CD4-positive, alpha-beta T cell (primary cell): ENCODE measurements around the gene GRIK1. TPM values are rescaled to one million over a fixed set of nuclear protein-coding genes. Genes with fewer than 3 reads are reported as not detected.

Experiments
- ATAC-seq: fragments of 200-7000 bp; cut with Tn5 transposase; one replicate; pipeline ENCODE4 v1.10.0; 2022; ENCODE audit warnings: mild to moderate bottlenecking; ENCODE audit not compliant: poor library complexity
- CTCF ChIA-PET: fragments of 350-600 bp; sonication (Branson Sonifier 250); formaldehyde crosslinking; loops from one replicate; lab custom pipeline; 2021; ENCODE audit warnings: antibody characterized with exemption, inconsistent platforms; lab: Charles Lee
- POLR2A ChIA-PET: fragments of 350-600 bp; sonication (Branson Sonifier 250); formaldehyde crosslinking; loops from one replicate; lab custom pipeline; 2021; ENCODE audit warnings: antibody characterized with exemption, inconsistent platforms; lab: Charles Lee
- DNase-seq, 14 experiments: peaks; one replicate each; pipeline ENCODE4 v3.0.0-alpha.2; 2013 to 2020; ENCODE audit warnings: mixed read lengths in 2 of 14
- H3K27ac ChIP-seq, 2 donors: one replicate each; pipeline versions ENCODE4 v1.5.1 to v1.7.0; 2013; ENCODE audit warnings: low read length in 2 of 2, low read depth in 1 of 2, mild to moderate bottlenecking in 1 of 2
- H3K27me3 ChIP-seq, 2 experiments: 1 replicate in 1 of 2; 2 replicates in 1 of 2; pipeline versions ENCODE4 v1.6.1 to v1.7.0; 2013; ENCODE audit warnings: low read length in 2 of 2, control low read depth in 1 of 2, mild to moderate bottlenecking in 1 of 2, moderate library complexity in 1 of 2; ENCODE audit not compliant: insufficient read depth in 2 of 2, control insufficient read depth in 1 of 2
- H3K36me3 ChIP-seq: one replicate; pipeline ENCODE4 v1.6.1; 2013; ENCODE audit warnings: low read length, control low read depth; ENCODE audit not compliant: insufficient read depth
- H3K4me1 ChIP-seq: one replicate; pipeline ENCODE4 v1.6.1; 2013; ENCODE audit warnings: low read length, control low read depth; ENCODE audit not compliant: insufficient read depth
- H3K4me3 ChIP-seq: one replicate; pipeline ENCODE4 v1.5.1; 2013; ENCODE audit warnings: mild to moderate bottlenecking, low read length, moderate library complexity
- H3K9me3 ChIP-seq, 2 experiments: 1 replicate in 1 of 2; 2 replicates in 1 of 2; pipeline versions ENCODE4 v1.6.1 to v1.7.0; 2013; ENCODE audit warnings: low read length in 2 of 2, mild to moderate bottlenecking in 2 of 2, control low read depth in 1 of 2, moderate library complexity in 1 of 2; ENCODE audit not compliant: control insufficient read depth in 1 of 2, insufficient read depth in 1 of 2
- H3K27ac Mint-ChIP-seq: one replicate; pipeline ENCODE4 v1.8.0; 2020; ENCODE audit warnings: mixed read lengths
- H3K27me3 Mint-ChIP-seq: one replicate; pipeline ENCODE4 v1.8.0; 2021; ENCODE audit warnings: mixed read lengths
- H3K36me3 Mint-ChIP-seq: one replicate; pipeline ENCODE4 v1.8.0; 2021; ENCODE audit warnings: low read depth, mixed read lengths
- H3K4me1 Mint-ChIP-seq: one replicate; pipeline ENCODE4 v1.8.0; 2021; ENCODE audit warnings: low read depth, mixed read lengths
- H3K4me3 Mint-ChIP-seq: one replicate; pipeline ENCODE4 v1.8.0; 2020; ENCODE audit warnings: mild to moderate bottlenecking, mixed read lengths
- H3K9me3 Mint-ChIP-seq: one replicate; pipeline ENCODE4 v1.8.0; 2020; ENCODE audit warnings: mixed read lengths
- intact Hi-C, 2 experiments: fragments of 100-400 bp; cut with DNase I in 1 of 2; cut with micrococcal nuclease in 1 of 2; formaldehyde crosslinking; loops; one replicate each; pipeline versions ENCODE4 v1.15.1 to v1.9.0; 2023 to 2025; cut with DNase I, micrococcal nuclease
- total RNA-seq, 174 experiments: library from RNA in 2 of 174; stranded (reverse) in 2 of 174; gene quantifications; one replicate each; pipeline ENCODE4 v1.2.3 and lab custom pipeline; 2021 to 2026
- TF ChIP-seq, protein P1 (sequence below): fragments of 200-600 bp; IDR thresholded peaks from one replicate; pipeline ENCODE4 v1.8.0; 2022; ENCODE audit warnings: antibody characterized with exemption, mild to moderate bottlenecking

GRIK1 gene
- total RNA-seq, 2 experiments from 2014 or later: not detected

DNA sequence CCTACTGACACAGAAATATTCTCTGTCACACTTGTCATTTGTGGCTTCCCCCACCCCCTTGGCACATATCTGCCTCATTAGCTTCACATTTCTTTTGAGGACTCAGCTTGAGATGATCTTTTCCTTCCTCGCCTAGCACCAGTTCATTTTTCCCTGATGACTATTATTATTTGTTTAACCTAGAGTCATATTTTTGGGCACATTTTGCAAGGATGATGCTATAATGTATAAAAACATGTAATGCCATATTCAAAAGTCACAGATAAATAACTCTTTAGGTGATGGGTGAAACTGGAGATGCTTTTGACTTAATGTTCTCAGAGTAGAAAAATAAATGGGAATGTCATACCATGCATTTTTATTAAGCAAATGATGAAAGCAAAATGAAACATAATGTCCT is 438.3 kb downstream of the GRIK1 start:
- Histone ChIP-seq H3K36me3 (no peaks in the 10 kb centered on the region), H3K4me1 (no peaks in the 10 kb centered on the region), H3K4me3 (no peak overlapping the region), H3K27me3 (no peaks in the 10 kb centered on the region), H3K9me3 (no peaks in the 10 kb centered on the region), H3K27ac (no peak overlapping the region)
- Mint-ChIP-seq H3K27me3 (no peaks in the 10 kb centered on the region), H3K9me3 (peaks cover 6% of the 10 kb centered on the region), H3K4me1 (no peaks in the 10 kb centered on the region), H3K4me3 (no peak overlapping the region), H3K27ac (no peak overlapping the region), H3K36me3 (peaks cover 52% of the 10 kb centered on the region)
- POLR2A ChIA-PET: no interaction called here
- TF ChIP-seq, protein P1, sequence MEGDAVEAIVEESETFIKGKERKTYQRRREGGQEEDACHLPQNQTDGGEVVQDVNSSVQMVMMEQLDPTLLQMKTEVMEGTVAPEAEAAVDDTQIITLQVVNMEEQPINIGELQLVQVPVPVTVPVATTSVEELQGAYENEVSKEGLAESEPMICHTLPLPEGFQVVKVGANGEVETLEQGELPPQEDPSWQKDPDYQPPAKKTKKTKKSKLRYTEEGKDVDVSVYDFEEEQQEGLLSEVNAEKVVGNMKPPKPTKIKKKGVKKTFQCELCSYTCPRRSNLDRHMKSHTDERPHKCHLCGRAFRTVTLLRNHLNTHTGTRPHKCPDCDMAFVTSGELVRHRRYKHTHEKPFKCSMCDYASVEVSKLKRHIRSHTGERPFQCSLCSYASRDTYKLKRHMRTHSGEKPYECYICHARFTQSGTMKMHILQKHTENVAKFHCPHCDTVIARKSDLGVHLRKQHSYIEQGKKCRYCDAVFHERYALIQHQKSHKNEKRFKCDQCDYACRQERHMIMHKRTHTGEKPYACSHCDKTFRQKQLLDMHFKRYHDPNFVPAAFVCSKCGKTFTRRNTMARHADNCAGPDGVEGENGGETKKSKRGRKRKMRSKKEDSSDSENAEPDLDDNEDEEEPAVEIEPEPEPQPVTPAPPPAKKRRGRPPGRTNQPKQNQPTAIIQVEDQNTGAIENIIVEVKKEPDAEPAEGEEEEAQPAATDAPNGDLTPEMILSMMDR: no peak
- no peak for ATAC-seq
- DNase-seq: no peak
- CTCF ChIA-PET: no interaction called here
- intact Hi-C loops: no loop called here

DNA sequence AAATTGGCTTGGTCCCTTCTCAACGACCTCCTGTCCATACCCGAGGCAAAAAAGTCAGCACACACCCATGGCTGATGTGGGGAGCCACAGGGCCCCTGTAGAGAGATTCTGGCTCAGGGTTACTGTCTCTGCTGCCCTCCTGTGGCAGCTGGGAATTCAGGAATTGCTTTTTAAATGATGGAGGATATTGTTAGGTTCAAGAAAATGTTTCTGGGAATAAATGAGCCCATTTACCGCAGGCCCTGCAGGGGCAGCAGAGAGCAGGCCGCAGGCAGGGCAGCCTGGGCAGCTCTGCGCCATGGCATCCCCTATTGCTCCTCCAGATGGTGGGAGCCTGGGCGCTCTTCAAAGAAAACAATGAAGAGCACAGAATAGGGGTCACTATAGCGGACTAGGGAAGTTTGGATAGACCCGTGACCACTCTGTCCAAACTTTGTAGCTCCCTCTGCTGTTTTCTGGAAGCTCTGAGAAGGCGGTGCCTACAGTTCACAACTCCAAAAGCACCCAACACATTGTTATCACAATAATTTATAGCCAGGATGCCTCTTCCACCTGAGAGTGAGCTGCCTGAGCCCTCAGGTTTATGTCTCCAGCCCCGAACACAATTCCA is 440.0 kb downstream of the GRIK1 start:
- intact Hi-C loops: no loop called here
- Histone ChIP-seq H3K4me1 (no peaks in the 10 kb centered on the region), H3K4me3 (no peak overlapping the region), H3K27me3 (no peaks in the 10 kb centered on the region), H3K9me3 (no peaks in the 10 kb centered on the region), H3K27ac (no peak overlapping the region), H3K36me3 (no peaks in the 10 kb centered on the region)
- H3K27me3 Mint-ChIP-seq: no peaks in the 10 kb centered on the region
- CTCF ChIA-PET: no interaction called here
- ATAC-seq: no peak
- H3K27ac Mint-ChIP-seq: no peak overlapping the region
- TF ChIP-seq, protein P1: peak; percentile 16
- H3K4me1 Mint-ChIP-seq: no peaks in the 10 kb centered on the region
- no peak overlapping the region for H3K4me3 Mint-ChIP-seq
- H3K36me3 Mint-ChIP-seq: peaks cover 58% of the 10 kb centered on the region
- POLR2A ChIA-PET: no interaction called here
- peaks cover 9% of the 10 kb centered on the region for H3K9me3 Mint-ChIP-seq
- DNase-seq: peak in 1 of 14 experiments; percentile 10

DNA sequence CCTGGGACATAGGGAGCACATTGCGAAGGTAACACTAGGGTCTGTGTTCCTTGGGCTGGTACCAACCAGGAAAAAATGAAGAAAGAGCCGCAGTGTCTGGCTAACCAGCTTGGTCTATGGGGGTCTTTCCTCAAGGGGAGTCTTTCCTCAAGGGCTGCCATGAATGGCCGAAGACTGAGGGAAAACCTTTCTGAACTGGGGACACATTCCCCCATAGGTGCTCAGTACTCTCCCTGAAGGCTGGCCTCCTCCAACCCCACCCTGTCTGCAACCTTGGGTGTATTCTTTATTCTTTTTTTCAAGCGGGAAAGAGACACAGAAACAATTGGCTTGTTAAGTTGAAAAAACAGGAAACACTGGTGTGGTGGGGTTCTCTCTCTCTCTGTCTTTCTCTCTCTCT is 440.6 kb downstream of the GRIK1 start:
- Mint-ChIP-seq H3K4me3 (no peak overlapping the region), H3K27me3 (no peaks in the 10 kb centered on the region), H3K4me1 (no peaks in the 10 kb centered on the region), H3K36me3 (peaks cover 52% of the 10 kb centered on the region), H3K27ac (no peak overlapping the region), H3K9me3 (peaks cover 9% of the 10 kb centered on the region)
- POLR2A ChIA-PET: no interaction called here
- H3K9me3 ChIP-seq: no peaks in the 10 kb centered on the region
- no peaks in the 10 kb centered on the region for H3K27me3 ChIP-seq
- H3K36me3 ChIP-seq: no peaks in the 10 kb centered on the region
- CTCF ChIA-PET: no interaction called here
- no peak overlapping the region for H3K27ac ChIP-seq
- H3K4me1 ChIP-seq: no peaks in the 10 kb centered on the region
- H3K4me3 ChIP-seq: no peak overlapping the region
- DNase-seq: no peak
- no peak for ATAC-seq
- intact Hi-C loops: no loop called here
- TF ChIP-seq, protein P1: no peak
